Right ventricle myocardium inferior (tissue), 1 donor: ENCODE results near the gene GFRA4. TPM values are rescaled to one million over a fixed set of nuclear protein-coding genes. Genes with fewer than 3 reads are reported as not detected.
"Not testable (repeated sequence)": the region's sequence is repeated elsewhere in the genome, so short reads cannot be mapped to it uniquely, and the experiment has no call there.

Experiments used
- ATAC-seq: fragments of 200-7000 bp; cut with Tn5 transposase; one replicate; pipeline ENCODE4 v1.9.1; 2020; ENCODE audit warnings: mild to moderate bottlenecking, moderate library complexity
- DNase-seq: peaks from one replicate; pipeline ENCODE4 v3.0.0; 2021; ENCODE audit errors: missing footprints
- intact Hi-C: fragments of 100-400 bp; cut with DNase I; formaldehyde crosslinking; loops from one replicate; pipeline ENCODE4 v1.11.0; 2022
- total RNA-seq: library from RNA; stranded (reverse); fragmentation: NEBNext Ultra II Directional; extraction: Animal tissue kit (Norgen Biotek cat#: 25700); gene quantifications from one replicate; pipeline ENCODE4 v1.2.1, GENCODE V29; 2021
- donor health status: DM: no; HTN: yes; CAD: no; lungs with severe emphysema.

GFRA4 gene
- total RNA-seq, 1 donor from 2014 or later, result not detected

DNA sequence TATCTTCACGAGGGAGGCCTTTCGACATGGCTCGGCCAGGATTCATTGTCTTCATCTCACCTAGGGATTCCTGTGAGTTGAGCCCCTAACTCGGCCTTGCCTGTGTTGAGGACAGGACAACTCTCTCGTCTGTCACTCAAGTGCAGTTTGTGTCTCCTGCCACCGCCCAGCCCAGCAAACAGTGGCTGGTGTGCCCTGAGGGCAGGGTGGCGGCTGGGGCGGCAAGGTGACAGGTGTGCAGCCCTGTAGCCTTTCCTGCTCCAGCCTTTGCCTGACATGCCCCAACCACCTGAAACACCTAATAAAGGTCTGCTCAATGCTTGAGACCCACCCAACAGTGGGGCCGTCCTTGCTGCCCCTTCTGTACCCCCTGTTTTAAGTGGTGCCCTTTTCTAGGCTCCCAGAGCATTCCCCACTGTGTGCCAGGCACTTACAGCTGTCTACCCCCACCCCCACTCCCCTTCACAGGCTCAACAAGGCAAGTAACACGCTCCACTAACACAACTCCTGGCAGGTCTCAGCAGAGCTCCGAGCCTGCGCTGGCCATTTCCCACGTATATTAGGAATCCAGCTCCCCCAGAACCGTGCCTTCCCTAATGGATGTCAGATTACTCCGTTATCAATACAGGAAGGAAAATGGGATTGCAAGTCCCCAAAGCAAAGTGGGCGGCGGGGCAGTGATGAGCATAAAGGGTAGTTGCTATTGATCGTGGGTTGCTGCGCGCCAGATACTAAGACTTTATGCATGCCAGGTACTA, 17.7 kb downstream of the GFRA4 start:
- intact Hi-C loops, result no loop called here
- ATAC-seq (no peak), DNase-seq (no peak)

DNA sequence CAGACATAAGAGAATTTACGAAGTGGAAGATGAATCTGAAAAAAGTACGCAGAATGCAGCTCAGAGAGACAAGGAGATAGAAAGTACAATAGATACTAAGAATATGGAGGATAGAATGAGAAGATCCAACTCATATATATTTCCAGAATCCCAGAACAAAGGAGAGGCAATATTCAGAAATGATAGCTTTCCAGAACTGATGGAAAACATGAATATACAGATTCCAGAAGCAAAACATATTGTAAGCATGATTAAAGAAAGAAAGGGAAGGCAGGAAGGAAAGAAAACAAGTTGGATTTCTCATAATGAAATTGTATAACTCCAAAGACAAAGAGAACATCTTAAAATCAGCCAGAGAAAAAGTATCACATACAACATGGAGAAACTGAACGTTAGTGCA, 22.9 kb downstream of the GFRA4 start:
- DNase-seq (no peak), ATAC-seq (no peak)
- intact Hi-C loops, result no loop called here

DNA sequence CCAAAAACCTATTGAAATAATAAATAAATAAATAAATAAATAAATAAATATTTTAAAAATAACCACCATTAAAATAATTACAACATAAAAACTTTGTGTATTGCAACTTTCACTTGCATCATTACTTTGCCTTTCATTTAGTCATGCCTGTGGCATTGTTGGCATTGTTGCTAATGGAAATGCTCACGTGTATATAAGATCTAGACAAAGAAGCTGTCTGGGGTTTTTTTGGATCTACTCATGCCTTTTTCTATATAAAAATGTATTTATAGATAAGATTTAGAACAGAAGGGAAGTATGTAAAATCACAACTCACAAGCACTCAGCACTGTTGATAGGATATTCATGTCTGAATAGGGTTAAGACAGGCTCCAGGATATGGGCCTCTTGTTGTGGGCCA, 27.9 kb downstream of the GFRA4 start:
- no peak for DNase-seq
- intact Hi-C loops, result no loop called here

DNA sequence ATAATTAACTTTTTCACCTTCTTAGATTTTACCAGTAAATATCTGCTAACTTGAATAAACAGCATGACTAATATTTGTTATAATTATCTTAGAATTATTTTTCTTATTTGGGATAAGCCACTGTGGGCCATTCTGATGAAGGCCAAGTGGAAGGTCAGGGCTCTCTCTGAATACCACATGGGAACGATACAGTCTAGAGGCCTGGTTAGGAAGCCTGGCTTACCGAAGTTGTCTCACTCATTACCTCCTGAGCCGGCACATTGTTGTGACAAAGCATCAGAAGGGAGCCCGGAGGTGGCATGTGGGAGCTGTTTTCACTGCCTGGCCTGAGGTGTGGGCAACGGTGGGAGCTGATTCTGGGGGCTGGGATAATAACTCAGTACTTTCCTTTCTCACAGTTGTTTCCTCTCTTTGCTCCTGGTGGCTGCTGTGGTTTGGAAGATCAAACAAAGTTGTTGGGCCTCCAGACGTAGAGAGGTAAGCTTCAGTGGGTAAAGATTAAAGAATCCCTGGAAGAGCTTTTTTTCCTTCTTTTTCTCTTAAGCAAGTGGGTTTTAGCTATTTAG, 29.2 kb downstream of the GFRA4 start:
- intact Hi-C loops, result no loop called here
- no peak for ATAC-seq
- no peak for DNase-seq

More for the DNA sequence above, 27.9 kb downstream of the GFRA4 start:
- ATAC-seq, result no peak

DNA sequence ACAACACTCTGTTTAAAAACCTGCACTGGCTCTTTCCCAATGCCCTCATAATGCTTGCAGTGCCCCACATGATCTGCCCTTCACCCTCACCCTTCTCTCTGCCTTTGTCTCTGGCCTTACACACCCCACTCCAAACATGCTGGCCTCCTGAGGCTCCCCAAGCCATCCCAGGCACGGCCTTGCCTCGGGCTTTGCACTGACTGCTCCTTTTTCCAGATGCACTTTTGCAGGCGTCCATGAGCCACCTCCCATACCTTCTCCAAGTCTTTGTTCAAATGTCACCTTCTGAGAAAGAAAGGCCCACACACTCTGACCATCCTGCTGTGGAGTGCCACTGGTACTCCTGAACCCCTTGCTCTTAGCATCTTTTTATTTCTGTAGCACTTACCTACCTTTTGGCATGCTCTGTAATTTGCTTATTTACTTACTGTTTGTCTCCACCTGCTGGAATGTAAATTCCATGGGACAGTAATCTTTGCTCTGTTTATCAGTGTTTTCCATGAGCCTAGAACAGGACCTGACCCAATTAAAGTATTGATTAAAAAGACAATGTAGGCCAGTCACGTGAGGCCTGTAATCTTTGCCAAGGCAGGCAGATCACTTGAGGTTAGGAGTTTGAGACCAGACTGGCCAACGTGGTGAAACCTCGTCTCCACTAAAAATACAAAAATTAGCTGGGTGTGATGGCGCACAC, 30.7 kb downstream of the GFRA4 start:
- ATAC-seq (no peak), DNase-seq (no peak)
- intact Hi-C loops, result no loop called here

GRCh38 chr20:3631534-3631933, 31.7 kb downstream of the GFRA4 start:
- intact Hi-C loops, result no loop called here
- no peak for ATAC-seq

DNA sequence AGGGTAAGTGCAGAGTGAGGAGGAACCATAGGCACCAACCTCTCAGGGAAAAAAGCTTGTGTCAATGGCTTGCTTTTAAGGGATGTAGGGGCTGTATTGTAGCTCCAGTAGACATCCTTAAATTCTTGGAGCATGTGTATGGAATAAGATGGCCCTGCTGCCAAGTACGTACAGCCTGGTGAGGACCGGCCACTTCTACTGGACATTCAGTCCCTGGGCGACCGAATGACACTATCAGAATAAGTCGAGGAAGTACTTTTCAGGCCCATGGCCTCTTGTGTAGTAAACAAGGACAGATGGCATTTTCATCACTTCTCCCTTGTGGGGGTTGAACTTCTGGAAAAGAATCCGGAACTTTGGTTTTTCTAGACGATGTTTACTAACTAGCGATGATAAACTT, 32.8 kb downstream of the GFRA4 start:
- ATAC-seq (no peak), DNase-seq (no peak)
- intact Hi-C loops, result no loop called here

More at GRCh38 chr20:3631534-3631933, 31.7 kb downstream of the GFRA4 start:
- DNase-seq, result no peak

DNA sequence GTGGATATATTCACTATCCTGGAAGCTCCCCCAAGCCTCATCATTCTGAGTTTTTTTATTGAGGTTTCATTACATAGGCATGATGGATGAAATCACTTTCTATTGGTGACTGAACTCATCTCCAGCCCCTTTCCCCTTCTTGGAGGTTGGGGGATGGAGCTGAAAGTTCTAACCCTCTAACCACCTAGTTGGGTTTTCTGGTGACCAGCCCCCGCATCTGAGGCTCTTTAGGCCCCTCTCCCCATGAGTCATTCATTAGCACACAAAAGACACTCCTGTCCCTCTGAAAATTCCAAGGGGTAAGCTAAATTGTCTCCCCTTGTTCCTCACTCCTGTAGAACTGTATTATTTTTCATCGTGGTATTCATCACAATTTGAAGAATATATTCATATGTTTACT, 33.3 kb downstream of the GFRA4 start:
- intact Hi-C loops, result no loop called here
- ATAC-seq, result no peak
- no peak for DNase-seq

GRCh38 chr20:3628502-3629314, 34.5 kb downstream of the GFRA4 start:
- no peak for ATAC-seq
- intact Hi-C loops, result no loop called here
- no peak for DNase-seq

DNA sequence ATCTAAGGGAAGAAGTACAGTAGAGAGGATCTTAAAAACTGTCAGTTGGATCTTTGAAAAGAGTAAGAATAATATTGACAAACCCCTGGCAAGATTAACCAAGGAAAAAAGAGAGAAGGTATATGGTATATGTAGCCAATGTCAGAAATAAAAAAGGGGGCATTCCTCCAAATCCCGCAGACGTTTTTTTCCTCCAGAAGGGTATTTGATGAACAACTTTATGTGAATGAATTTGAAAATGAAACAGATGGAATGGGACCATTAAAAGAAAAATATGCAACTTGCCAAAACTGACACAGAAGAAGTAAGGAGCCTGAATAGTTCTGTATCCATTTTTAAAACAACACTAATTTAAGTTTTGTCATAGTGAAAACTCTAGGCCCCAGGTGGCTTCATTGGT, 35.7 kb downstream of the GFRA4 start:
- DNase-seq (no peak), ATAC-seq (no peak)
- intact Hi-C loops, result no loop called here

DNA sequence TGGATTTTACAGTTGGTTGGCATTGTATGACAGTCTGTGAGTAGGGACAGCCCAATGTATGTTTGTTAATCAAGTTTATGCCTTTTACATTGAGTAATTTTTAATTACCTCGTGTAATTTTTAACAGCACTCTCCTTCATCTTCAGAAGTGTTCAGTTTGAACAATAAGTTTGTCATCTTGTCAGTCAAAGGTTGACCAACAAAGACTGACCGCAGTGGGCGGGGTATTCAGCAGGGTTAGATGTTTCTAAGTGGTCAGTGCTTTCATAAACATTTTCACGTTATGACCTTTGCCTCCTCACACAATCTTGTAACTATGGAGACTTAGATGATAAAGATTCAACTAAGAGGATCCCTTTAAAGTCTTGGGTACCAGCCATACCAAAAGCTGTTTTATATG, 40.8 kb downstream of the GFRA4 start:
- ATAC-seq (no peak), DNase-seq (no peak)
- intact Hi-C loops, result no loop called here

DNA sequence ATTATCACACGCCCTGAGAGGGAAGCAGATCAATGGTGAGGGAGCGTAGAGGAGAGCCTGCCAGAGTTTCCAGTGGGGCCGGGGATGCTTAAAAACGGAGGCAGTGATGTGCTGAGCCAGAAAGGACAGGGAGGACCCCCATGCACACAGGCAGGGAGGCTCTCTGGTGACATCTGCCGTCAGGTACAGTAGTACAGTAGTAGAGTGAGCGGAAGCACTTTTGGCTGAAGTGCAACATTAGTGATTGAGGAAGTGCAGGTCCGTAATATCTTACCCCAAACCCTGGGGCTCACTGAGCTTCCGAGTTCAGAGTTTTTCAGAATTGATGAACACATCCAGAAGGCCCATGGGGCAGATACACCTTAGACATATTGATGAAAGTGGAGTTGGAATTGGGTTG, 42.1 kb downstream of the GFRA4 start:
- ATAC-seq, result no peak
- no peak for DNase-seq

DNA sequence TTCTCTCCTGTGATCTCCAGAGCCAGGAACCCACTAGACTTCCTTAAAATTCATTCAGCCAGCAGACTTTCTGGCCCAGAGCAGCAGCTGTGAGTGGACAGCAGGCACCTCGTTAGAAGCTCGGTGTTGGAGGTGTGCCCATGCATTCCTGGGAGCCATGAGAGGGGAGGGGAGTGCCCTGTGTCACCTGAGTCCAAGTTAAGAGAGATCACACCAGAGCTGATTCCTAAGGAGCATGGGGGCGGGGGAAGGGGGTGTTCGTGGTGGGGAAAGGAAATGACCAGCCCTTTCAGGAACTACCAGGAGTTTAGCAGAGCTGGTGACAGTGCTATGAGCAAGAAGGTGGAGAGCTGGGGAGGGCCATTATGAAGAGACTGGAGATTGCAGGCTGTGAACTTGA, 46.9 kb downstream of the GFRA4 start:
- peak; percentile 73 for ATAC-seq
- intact Hi-C loops, result no loop called here
- peak; percentile 62 for DNase-seq

More for the DNA sequence above, 42.1 kb downstream of the GFRA4 start:
- intact Hi-C loops, result no loop called here

DNA sequence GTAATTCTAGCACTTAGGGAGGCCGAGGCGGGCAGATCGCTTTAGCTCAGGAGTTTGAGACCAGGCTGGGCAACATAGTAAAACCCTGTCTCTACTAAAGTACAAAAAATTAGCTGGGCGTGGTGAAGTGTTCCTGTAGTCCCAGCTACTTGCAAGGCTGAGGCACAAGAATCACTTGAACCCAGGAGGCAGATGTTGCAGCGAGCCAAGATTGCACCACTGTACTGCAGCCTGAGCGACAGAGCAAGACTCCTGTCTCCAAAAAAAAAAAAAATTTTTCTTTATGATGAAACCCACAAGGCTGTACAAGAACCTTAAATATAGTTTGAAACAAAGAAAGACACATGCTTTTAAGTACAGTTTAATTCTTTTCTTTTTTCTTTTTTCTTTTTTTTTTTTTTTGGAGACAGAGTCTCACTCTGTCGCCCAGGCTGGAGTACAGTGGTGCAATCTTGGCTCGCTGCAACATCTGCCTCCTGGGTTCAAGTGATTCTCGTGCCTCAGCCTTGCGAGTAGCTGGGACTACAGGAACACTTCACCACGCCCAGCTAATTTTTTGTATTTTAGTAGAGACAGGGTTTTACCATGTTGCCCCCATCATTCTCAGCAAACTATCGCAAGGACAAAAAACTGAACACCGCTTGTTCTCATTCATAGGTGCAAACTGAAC, 47.9 kb downstream of the GFRA4 start:
- DNase-seq, ATAC-seq, intact Hi-C loops: not testable (repeated sequence)

GRCh38 chr20:3614466-3614865, 48.7 kb downstream of the GFRA4 start:
- no peak for ATAC-seq
- DNase-seq, result no peak
- intact Hi-C loops, result no loop called here

DNA sequence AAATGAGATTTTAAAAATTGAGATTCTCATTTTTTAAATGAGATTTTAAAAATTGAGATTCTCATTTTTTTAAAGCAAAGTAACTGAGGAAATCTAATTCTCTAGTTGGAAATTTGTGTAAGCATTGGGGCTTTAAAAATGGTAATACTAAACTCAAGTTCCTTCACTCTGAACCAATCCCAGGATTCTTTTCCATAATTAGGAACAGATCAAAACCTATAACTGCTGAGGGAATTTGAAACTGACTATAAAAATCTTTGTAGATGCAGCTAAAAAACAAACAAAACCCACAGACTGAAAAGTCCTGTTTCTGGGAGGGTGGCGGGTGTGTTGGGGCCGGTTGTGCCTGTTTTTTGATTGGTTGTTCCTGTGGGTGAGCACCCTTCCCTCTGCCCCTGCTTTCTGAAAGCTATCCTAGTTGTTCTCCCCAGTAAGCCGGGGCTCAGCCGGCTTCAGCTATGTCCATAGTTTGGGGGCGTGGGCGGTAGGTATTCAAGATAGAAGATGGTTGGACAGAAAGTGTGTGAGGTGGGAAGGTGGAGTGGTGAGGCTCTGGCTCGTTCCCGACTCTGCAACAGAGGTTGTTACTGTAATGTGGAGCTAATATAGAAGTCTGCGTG, 49.3 kb downstream of the GFRA4 start:
- ATAC-seq, result no peak
- DNase-seq, result no peak
- intact Hi-C loops, result no loop called here

GRCh38 chr20:3612795-3613572, 50.2 kb downstream of the GFRA4 start:
- ATAC-seq, result no peak
- no peak for DNase-seq
- intact Hi-C loops, result no loop called here

DNA sequence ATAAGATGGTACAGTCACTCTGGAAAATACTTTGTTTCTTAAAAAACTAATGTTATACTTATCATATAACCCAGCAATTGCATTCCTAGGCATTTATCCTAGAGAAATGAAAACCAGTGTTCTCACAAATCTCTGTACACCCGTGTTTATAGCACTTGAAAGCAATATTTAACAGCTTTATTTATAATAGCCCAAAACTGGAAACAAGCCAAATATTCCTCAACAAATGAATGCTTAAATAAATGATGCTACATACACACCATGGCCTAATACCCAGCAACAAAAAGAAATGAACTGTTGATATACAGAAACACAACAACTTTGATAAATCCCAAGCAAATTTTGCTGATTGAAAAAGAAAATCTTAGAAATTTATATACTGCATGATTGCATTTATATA, 51.3 kb downstream of the GFRA4 start:
- intact Hi-C loops, result no loop called here
- DNase-seq (no peak), ATAC-seq (no peak)
